Lung (tissue), 12 donors: Measurements from ENCODE around the gene FILIP1L. TPM values are rescaled to one million over a fixed set of nuclear protein-coding genes. Genes with fewer than 3 reads are reported as not detected.
A peak's percentile ranks its signal among the peaks of the same experiment; 100 is the strongest.

Source experiments
- ATAC-seq: fragments of 200-7000 bp; cut with Tn5 transposase; one replicate; pipeline ENCODE4 v1.9.1; 2020; ENCODE audit warnings: moderate number of reproducible peaks; ENCODE audit not compliant: insufficient read depth, low FRiP score
- DNase-seq, 3 donors: peaks; one replicate each; pipeline ENCODE4 v3.0.0-alpha.2; 2013 to 2017
- H3K27ac ChIP-seq, 2 donors: one replicate each; pipeline ENCODE4 v1.5.1; 2013; ENCODE audit warnings: mild to moderate bottlenecking in 2 of 2, moderate library complexity in 2 of 2, control low read depth in 1 of 2, inconsistent platforms in 1 of 2, low read depth in 1 of 2, low read length in 1 of 2
- H3K27me3 ChIP-seq, 3 donors: one replicate each; pipeline ENCODE4 v1.5.1; 2013; ENCODE audit warnings: low read length in 2 of 3; ENCODE audit not compliant: control insufficient read depth in 3 of 3, insufficient read depth in 3 of 3
- H3K36me3 ChIP-seq, 4 donors: one replicate each; pipeline ENCODE4 v1.5.1; 2013; ENCODE audit warnings: low read length in 4 of 4, mild to moderate bottlenecking in 1 of 4, moderate library complexity in 1 of 4; ENCODE audit not compliant: control insufficient read depth in 4 of 4, insufficient read depth in 4 of 4
- H3K4me1 ChIP-seq, 5 donors: one replicate each; pipeline ENCODE4 v1.5.1; 2013; ENCODE audit warnings: low read length in 5 of 5, mild to moderate bottlenecking in 2 of 5, moderate library complexity in 1 of 5; ENCODE audit not compliant: control insufficient read depth in 5 of 5, insufficient read depth in 5 of 5
- H3K4me3 ChIP-seq: one replicate; pipeline ENCODE4 v1.5.1; 2013; ENCODE audit warnings: mild to moderate bottlenecking, control low read depth, moderate library complexity
- H3K9ac ChIP-seq, 2 donors: one replicate each; pipeline ENCODE4 v1.5.1; 2013; ENCODE audit warnings: low read length in 2 of 2, control low read depth in 1 of 2; ENCODE audit not compliant: insufficient read depth in 1 of 2
- H3K9me3 ChIP-seq, 4 donors: one replicate each; pipeline ENCODE4 v1.5.1; 2013; ENCODE audit warnings: low read length in 3 of 4, mild to moderate bottlenecking in 1 of 4, moderate library complexity in 1 of 4; ENCODE audit not compliant: control insufficient read depth in 4 of 4, insufficient read depth in 3 of 4
- CTCF ChIP-seq: IDR thresholded peaks from 2 replicates; pipeline ENCODE4 v1.5.1; 2012; ENCODE audit warnings: mild to moderate bottlenecking; ENCODE audit errors: control extremely low read depth, extremely low read depth
- WGBS, 2 donors: extraction: QIAGEN DNeasy Blood & Tissue Kit; methylation state at CpG; one replicate each; pipeline ENCODE4 v1.1.7; 2013; 5-methylcytosine and 5-hydroxymethylcytosine counted together
- polyA plus RNA-seq, 2 donors: library from polyadenylated mRNA; stranded (reverse); fragments of 200-250 nt; gene quantifications; one replicate each; pipeline ENCODE4 v1.2.1, GENCODE V29; 2013
- total RNA-seq, 2 donors: library from RNA; depleted of rRNA in 1 of 2; stranded (reverse); fragments of >200 nt in 1 of 2; gene quantifications; one replicate each; pipeline ENCODE4 v1.2.1, GENCODE V29; 2014 to 2021
- donor health status: control.
- donor health status: control.
- donor health status: Bipolar disorder and iron deficiency.
- donor health status: healthy.
- donor health status: DM: yes; HTN: yes; CAD: no.

The FILIP1L gene
- total and polyA plus RNA-seq, 4 donors = 8.3 to 27.8 (median 22.5) TPM

DNA sequence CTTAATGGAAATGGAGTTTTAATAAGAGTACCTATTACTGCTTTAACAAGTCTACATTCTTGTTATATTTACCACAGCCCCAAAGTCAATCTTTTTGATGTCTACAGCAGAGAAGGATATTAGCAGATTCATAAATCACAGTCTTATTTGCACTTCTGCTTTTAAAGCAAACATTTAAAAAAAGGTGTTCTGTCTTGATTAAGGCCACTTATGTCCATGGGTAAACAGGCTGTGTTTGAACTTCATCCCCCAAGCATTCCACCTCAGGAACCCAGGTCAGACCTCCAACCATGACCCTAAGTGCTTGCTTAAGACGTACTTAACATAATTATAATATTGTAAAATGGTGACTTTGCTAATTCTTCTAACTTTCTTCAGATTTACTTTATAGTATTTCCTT, 183.2 kb downstream of the FILIP1L start:
- Histone ChIP-seq H3K9me3 (no peaks in the 10 kb centered on the region), H3K9ac (no peak overlapping the region), H3K36me3 (no peaks in the 10 kb centered on the region), H3K27me3 (no peaks in the 10 kb centered on the region), H3K27ac (no peak overlapping the region), H3K4me1 (peaks cover 0 to 23% (median 4%) of the 10 kb centered on the region in 5 donors), H3K4me3 (no peak overlapping the region)
- WGBS, 2 donors = 74 to 86% methylated on average over 1 of the region's 1 CpG
- TF ChIP-seq CTCF = no peak
- ATAC-seq (peak; percentile 71), DNase-seq (no peak)

DNA sequence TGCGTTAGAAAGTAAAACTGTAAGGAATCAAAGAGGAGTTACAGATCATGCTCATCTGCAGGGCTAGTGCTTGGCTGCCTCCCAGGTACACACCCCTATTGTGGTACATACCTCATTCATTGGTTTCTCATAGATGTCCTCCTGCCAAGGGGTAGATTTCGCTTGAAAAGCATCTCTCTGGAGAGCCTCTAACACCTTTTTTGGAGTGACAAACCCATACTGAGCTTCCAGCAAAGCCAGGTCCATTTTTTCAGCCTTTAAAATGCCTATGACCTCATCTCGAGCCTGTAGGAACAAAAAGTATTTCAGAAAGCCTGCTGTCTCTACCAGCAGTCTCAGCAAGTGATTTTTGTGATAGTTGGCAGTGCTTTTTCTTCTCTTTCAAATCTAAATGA, 184.6 kb downstream of the FILIP1L start:
- ATAC-seq (no peak), DNase-seq (no peak)
- 76 to 78% methylated on average over 3 of the region's 3 CpGs for WGBS, 2 donors
- TF ChIP-seq CTCF = no peak
- H3K9ac ChIP-seq = no peak overlapping the region
- H3K27me3 ChIP-seq = no peaks in the 10 kb centered on the region
- H3K4me1 ChIP-seq = peaks cover 0 to 18% (median 5%) of the 10 kb centered on the region in 5 donors
- no peaks in the 10 kb centered on the region for H3K9me3 ChIP-seq
- no peaks in the 10 kb centered on the region for H3K36me3 ChIP-seq
- H3K27ac ChIP-seq = peak overlapping the region in 1 of 2 donors; percentile 28
- no peak overlapping the region for H3K4me3 ChIP-seq

DNA sequence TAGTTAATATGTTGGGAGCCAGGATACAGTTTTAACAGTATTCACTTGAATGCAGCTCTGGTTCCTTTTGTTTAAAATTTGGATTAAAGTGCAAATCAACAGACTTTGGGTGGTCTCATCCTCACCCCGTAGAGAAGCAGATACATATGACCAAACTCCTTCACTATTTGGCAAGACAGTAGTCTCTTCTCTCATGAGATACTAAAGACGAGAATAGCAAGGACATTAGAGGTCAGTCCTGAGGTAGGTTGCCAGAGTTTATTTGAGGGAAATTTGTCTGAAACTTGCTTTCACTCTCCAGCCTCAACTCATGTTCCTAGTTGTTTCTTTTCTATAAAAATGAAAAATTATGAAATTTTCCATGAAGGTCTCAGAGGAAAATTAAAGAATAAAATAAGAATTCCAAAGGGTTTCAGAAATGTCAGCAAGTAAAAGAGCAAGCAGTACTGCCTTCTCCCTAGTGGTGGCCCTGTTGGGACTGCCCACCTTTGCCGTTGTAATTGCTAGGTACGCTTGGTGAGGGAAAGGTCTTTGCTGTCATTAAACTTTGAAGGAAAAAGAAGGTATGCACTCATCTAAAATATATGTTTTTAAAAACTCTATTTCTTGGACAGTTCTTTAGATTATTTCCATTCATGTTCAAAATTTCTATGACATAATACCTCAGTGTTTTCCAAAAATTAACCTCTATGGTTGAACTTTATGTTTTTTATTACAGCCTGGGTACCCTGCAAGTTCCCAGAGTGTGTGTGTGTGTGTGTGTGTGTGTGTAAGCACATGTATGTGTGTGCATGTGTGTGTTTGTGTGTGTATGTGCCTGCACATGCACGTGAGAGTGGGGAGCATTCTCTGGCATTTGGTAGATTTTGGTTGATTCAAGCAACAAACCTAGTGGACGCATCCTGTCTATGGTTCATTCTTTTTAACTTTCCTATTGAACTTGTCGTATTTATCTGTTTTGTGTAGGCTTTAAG, 185.2 kb downstream of the FILIP1L start:
- Histone ChIP-seq H3K4me3 (no peak overlapping the region), H3K27me3 (no peaks in the 10 kb centered on the region), H3K27ac (peak overlapping the region in 1 of 2 donors; percentile 57), H3K4me1 (peaks cover 0 to 15% (median 5%) of the 10 kb centered on the region in 5 donors), H3K9me3 (no peaks in the 10 kb centered on the region), H3K36me3 (no peaks in the 10 kb centered on the region), H3K9ac (no peak overlapping the region)
- no peak for TF ChIP-seq CTCF
- 82 to 88% methylated on average over 7 of the region's 7 CpGs for WGBS, 2 donors
- ATAC-seq (no peak), DNase-seq (no peak)
